Central memory CD4-positive, alpha-beta T cell (primary cell): ENCODE measurements around the gene RANBP9.

ENCODE experiments used
- DNase-seq: peaks from one replicate; pipeline ENCODE4 v3.0.0; 2022

The RANBP9 gene

DNA sequence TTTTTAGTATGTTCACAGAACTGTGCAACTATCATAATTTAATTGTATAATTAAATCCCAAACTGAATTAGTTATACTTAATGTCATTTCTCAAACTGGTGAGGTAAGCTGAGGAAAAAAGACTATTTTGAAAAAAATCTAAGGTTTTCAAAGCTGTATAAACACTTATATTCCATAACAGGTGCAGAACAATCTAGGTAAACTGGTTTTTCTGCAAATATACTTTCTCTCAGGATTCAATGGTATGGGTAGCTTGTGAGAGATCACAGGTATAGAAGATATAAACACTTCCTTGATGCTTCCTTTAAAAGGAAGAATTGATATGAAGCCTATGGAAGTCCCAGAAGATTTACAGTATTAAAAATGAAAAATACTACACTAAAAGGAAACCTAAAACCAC is 62.8 kb downstream of the RANBP9 start:
- no peak for DNase-seq

DNA sequence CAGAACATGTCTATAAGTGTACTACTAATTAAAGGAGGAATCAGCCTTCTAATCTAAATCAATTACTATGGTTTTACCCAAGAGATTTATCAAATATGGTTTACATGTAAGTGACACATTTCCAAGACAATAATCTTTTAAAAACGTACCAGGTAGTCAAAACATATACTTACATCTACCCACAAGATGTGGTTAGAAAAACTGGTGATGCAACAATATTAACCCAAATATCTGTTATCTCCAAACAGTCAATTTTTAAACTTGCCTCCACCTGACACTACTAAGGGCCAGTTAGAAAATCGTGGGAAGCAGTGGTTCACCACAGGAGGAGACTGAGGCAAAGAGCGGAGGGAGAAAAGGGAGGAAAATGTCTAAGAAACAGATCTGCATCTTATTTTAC is 68.5 kb downstream of the RANBP9 start:
- DNase-seq = no peak

DNA sequence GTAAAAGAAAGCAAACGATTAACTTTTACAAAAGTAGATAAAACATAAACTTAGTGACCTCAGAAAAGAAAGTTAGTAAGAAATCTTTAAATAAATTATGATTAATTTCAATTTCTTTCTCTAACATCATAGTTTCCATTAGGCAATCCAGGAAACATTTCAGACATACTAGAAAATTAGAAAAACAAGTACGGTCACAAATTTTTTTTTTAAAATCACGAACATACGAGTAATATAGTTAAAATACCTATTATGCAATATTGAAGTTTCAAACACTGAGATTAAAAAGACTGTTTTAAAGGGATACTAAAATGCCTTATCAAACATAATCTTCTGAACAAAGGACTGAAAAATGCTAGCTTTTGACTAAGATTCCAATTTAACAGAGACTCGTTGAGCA is 70.3 kb downstream of the RANBP9 start:
- DNase-seq = no peak

DNA sequence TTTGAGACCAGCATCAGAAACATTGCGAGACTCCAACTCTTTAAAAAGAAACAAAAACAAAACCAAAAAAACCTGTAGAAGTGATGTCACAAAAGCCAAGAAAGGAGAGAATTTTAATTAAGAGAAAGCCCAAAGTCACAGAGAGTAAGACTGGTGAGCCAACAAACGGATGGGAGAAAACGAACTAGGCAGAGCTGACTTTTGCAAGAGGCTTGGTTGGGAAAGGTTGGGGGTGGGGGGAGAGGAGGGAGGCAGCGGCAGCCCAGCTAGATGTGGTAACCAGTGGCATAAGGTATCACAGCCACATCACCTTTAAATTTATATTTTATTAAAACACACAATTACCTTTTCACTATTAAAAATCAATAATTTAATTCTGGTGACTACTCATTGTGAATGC is 73.0 kb downstream of the RANBP9 start:
- DNase-seq = no peak

DNA sequence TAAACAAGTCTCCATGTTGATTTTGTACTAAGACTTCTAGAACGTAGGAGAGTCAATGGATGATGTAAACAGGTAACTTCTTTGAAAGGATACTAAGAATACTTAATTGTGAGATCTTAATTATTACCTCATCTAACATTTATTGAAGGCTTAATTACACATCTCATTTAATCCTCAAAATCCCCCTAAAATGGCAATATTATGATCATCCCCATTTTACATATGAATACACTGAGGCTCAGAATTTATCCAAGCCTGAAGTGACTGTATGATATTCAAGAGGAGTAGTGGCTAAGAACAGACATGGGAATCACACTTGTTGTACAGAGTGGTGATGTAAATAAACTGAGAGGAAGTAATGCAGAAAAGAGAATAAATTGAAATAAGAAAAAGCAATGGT is 73.6 kb downstream of the RANBP9 start:
- no peak for DNase-seq

DNA sequence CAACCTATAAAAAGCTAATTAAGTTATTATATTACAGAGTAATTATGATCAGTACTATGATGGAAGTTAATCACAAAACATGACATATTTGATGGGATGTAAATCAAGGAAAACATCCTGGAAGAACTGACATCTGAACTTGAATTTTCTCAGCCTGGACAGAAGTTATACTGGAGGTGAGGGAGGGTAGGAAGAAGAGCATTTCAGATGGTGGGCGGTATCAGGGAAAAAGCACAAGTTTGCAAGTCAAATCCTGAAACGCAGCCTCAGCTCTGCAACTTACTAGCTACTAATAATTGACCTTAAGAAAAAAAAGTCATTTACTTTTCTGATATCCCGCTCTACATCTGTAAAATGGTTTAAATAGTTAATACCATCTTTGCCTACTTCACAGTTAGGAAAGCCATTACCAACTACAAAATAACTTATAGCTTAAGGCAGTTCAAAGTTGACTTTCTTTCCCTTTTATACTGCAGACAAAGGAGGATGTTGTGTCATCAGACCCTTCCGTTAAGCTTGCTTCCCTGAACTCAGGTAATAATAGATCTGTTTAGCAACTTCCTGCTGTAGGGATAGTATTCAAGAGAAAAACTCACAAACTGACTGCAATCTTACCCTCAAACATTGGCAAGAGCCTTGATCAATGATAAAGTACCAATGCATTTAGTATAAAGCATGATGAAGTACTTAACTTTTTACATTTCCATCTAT is 75.5 kb downstream of the RANBP9 start:
- DNase-seq = no peak

DNA sequence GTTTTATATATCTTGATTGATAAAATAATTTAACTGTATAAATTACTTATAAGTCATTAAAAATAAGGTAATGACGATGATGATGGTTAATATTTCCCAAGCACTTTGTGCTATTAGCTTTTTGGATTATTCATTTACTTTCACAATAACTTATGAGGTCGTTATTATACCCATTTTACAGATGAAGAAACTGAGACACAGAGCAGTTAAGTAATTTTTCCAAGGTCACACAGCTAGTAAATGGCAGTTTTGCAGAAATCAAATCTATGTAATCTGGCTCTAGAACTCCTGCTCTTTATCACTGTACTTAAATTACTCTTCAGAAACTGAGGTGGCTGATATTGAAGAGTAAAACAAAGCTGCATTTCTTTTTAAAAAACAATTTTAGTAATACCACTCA is 78.3 kb downstream of the RANBP9 start:
- no peak for DNase-seq

DNA sequence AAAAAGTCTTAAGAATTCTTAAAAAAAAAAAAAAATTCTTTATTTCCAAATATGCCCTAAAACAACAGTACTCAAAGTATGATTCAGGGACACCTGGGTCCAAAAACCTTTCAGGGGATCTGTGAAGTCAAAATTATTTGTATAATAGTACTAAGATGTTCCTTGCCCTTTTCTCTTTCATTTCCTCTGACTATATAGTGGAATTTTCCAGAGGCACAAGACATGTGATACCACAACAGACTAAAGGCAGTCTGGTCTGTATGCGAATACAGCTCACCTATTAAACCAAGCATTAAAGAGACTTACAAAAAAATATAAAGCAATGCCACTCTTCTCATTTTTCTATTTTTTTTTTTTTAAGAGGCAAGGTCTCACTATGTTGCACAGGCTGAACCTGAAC is 81.1 kb downstream of the RANBP9 start:
- no peak for DNase-seq

DNA sequence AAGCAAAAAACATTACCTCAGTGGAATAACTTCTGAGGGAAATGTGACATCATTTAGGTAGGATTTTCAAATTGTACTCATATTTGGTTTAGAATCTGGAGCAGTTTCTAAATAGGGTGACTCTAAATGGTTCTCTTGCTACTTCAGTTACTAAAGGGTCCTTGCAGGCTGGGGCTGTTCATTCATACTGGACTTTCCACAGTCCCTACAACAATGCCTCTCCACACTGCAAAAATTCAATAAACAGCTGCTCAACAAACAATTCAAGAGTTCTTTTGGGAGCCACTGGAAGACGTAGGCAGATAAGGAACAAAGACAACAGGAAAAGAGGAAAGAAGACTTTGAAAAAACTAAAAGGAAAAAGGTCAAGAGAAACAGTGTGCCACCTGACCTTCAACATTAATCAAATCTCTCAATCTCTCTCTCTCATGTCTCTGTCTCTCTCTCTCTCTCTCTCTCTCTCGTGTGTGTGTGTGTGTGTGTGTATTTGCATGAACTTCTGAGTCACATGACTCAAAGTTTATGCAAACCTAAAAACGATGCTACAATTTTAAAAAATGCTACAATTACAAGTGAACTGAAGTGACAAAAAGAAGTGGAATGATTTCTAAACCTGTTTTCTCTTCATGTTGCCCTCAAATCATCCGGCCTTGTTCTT is 82.0 kb downstream of the RANBP9 start:
- DNase-seq = no peak

DNA sequence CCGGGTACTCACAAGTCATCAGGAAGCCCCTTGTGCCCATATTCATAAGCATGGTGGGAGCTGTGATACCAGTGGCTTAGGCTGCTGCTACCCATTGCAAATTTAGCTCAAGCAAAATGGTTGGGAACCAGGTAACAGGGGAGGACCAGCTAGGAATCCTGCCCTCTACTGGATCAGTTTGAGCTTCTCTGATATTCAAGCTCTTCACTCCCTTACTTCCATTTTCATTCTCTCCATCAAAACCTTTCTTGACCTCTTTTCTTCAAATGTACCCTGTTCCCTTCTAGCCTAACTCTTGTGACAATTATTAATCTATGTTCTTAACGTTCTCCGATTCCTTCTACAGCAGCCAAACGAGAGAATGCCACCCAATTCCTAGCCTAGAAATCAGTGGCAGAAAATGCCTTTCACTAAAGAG is 86.8 kb downstream of the RANBP9 start:
- DNase-seq = peak; percentile 40

DNA sequence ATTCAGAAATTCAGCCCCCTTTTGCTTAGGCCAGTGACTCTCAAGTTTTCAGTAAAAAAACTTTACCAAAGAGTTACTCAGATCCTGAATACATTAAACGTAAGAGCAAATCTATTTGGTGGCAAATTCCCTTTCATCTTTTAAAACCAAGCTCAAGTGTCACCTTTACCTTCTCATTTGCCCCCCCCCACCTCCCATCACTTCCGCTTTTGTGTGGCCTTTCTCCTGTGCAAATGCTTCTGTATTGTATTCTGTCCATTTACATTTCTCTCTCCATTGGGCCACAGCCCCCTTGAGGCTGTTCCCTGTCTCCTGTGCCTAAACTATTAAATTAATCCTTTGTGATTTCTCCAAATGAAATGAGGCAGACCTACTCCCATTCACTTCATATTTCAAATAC is 94.6 kb downstream of the RANBP9 start:
- no peak for DNase-seq

DNA sequence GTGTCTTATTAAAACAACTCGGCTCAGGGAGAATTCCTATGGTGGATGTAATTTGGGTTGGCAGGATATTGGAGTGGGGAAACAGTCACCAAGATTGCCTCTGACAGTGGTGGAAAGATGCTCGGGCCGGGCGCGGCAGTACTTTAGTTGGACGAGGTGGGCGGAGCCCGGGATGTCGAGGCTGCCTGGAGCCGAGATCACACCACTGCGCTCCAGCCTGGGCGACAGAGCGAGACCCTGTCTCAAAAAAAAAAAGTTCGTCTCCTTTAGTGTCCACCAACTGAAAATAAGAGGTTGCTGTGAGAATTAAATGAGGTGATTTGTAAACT is 95.9 kb downstream of the RANBP9 start:
- DNase-seq = peak; percentile 30

DNA sequence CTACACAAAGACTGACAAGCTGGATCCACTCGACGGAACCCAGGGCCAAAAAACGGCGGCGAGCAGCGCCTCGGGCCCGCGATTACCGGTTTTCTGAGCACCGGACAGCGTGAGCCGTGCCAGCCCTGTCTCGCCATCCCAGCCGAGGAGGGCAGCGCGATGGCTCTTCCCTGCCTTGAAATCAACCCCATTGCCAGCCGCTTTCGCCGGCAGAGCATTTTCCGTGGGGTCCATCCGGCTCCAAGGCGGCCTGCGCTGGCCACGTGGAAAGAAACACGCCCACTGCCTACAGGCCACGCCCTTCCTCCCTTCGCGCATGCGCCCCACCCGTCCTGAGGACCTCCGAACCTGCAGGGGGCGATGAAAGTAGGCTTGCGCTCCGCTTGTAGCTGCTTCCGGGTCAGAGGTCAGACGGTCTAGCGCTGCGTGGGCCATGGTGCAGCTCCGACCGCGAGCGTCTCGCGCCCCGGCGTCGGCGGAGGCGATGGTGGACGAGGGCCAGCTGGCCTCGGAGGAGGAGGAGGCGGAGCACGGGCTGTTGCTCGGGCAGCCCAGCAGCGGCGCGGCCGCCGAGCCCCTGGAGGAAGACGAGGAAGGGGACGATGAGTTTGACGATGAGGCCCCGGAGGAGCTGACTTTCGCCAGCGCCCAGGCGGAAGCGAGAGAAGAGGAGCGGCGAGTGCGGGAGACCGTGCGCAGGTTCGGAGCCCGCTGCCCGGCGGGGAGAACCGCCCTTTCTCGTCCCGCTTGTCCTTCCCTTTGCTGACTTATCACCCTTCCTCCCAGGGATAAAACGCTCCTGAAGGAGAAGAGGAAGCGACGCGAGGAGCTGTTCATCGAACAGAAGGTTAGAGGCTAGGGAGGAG is 96.5 kb downstream of the RANBP9 start, which contains the start of gene NOL7:
NOL7 (plus strand) TSS at position 410 of the 866 bp plus-strand sequence; CDS start at position 434, 24 bp downstream.
- peak; percentile 97 for DNase-seq

DNA sequence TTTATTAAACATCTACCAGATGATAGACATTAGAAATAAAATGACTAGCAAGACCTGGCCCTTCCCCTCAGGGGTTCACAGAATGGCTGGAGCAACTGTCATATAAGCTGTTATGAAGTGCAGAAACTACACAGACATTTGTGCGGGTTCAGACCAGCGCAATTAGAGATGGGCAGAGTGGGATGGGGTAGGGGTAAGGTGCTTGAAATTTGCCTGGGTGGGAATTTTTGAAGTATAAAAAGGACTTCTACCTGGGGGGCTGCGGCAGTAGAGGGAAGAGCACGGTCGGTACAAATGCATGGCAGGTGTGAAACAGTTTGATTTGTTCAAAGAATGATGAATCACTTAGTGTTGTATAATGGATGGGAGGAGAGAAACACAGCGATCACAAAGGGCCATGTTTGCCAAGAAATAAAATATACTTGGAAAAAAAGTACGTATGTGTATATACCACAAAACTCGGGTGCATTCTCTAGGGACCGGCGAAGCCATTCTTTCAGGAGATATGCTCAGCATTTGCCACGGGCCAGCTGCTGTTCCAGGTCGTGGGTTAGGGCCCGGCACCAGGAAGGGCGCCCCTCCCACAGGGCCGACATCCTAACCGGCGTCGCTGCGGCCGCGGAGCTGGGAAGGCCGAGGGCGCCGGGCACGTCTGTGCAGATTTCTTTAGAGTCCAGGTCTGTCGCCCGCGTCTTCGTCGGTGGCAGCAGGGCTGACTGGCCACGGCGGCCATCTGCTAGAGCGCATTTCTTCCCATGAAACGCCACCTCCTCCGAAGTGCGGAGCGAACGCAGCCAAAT is 97.3 kb downstream of the RANBP9 start:
- no peak for DNase-seq

DNA sequence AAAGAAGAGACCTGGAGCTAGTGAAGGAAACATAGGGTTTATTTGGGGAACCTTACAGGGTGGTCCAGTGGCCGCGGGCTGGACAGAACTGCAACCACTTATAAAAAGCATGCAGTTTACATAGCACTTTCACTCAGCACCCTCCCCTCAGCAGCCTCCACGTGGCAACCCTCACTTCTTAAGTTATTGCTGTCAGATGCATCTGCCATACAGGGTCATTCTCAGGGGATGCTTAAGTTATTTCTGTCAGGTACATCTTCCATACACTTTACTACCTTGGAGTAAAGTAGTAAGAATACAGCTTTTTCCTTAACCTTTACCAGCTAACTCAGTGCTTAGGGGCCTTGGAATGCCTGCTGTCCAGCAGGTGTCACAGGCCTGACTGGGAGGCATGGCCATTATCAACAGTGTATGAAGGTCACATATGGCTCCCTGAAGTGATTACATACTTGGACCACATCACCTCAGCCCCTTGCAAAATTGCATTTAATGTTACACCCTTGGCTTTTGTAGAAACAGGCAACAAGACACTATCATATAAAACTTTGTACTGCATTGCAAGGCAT is 98.5 kb downstream of the RANBP9 start:
- no peak for DNase-seq

DNA sequence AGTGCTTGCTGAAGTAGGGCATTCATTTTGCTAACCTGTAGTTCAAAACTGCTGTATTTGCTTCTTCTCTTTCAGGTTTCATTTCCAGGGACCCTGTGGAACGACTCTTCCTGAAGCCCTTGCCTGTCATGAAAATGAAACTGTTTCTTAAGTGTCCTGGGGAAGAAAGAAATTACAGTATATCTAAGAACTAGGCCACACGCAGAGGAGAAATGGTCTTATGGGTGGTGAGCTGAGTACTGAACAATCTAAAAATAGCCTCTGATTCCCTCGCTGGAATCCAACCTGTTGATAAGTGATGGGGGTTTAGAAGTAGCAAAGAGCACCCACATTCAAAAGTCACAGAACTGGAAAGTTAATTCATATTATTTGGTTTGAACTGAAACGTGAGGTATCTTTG is 99.9 kb downstream of the RANBP9 start:
- DNase-seq = no peak

DNA sequence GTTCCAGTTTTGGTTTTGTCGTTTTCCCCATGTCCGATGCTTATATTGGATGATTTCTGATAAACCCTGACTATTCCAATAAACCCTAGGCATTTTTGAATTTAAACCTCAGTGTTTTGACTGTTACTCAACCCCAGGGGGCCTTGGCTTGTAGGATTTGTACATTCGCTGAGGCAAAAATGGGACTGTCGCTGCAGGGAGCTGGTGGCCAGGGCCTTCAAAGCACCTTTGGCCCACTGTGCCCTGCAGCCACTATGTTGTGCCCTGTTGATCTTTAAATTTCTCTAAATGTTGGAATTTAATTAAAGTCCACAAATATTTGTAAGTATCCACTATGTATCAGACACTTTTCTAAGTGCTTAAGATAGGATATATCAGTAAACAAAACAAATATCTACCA is 106.0 kb downstream of the RANBP9 start:
- no peak for DNase-seq

DNA sequence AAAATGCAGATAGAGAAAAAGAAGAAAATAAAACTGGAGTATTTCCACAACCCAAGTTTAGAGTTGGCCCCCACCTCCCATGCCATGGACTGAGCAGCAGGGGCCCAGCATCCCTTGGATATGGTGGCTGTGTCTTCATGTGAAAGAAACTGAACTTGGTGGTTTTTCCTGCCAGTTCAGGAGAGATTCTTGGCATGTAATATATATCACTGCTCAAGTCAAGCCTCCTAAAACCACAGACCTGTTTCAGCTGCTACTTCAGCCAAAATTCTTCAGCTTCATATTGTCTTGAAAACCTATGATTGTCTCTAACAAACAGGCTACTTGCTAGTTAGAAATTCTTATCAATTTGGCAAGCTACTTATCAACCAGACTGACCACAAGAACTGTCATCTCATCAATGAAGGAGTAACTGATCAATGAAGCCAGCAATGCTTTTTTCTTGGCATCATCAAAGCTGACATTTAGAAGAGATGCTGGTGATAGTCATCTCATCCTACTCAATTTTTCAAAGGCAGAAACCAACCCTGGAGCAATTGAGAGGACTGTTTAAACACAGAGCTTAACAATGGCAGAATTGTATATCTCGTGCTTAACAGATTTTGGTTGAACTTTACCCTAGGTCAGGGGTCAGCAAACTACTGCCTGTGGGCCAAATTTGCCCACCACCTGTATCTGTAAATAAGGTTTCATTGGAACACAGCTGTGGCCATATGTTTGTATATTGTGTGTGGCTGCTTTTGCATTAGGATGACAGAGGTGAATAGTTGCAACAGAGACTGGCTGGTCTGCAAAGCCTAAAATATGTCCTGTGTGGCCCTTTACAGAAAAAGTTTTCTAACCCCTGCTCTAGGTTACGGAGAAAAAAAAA is 106.9 kb downstream of the RANBP9 start:
- DNase-seq = no peak

DNA sequence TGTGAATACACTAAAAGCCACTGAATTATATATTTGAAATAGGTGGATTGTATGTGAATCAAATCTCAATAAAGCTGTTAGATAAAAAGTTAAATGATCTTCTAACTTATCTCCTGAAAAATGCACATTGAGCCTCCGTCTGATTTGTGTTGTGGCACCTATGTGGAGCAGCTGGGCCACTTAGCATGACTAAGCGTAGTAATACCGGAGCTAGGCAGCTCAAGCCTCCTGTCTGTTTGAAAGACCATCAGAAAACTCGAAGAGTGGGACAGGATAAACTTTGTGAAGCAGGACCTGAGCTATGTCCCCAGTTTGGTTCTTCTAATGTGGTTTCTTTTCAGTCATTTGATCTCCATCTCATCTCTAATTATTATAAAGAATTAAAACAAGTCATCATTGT is 107.5 kb downstream of the RANBP9 start:
- no peak for DNase-seq

DNA sequence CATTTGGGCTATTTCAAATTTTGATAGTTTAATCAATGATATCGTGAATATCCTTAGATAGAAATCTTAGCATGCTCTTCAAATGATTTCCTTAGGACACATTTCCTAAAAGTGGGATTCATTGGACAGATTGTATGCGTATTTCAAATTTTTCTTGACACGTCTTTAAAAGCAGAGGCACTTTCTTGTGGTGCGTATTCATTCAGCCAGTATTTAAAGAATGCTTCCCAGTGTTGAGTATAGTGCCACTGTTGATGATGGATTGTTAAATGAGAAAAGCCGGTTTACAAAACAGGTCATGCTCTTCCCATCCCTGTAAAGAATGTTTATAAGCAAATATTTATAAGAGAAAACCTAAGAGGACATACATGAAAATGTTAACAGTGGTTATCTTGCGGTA is 111.6 kb downstream of the RANBP9 start:
- DNase-seq = no peak

DNA sequence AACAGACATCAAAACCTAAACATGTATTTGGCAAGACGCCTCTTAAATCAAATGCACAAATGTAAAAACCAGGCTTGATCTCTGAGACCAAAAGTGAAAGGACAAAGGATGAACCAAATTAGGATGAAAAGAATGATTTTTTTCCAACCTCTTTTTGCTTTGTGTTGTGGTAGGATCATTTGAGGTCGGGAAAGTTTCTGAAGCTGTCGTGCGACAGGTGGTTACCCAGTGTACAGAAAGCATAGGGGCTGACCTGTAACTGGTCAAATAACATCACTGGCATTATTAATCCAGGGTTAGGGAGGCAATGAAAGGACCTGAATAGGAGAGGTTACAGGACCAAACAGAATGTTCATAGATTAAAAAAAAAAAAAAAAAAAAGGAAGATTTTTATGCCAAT is 114.6 kb downstream of the RANBP9 start:
- DNase-seq = no peak

DNA sequence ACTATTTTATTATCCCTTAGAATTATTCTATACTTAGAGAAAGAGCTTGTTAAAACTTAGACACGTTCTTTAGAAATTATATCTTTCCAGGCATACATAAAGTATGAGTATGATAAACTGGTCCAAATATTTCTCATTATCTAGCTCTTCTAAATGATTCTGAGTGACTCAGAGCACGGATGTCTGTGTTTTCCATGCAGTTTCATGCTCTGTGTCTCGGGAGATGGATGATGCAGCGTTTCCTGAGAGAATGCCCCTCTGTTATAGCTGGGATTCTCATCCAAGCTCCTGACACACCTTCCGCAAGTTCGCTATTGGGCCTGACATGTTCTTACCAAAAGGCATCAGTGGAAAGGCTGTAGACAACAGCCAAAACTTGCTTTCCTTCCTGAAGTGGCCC is 117.9 kb downstream of the RANBP9 start:
- no peak for DNase-seq
